HG03457 (cell line): Measurements from ENCODE around the gene EIF5B.
A peak's percentile ranks its signal among the peaks of the same experiment; 100 is the strongest.
"Not testable (repeated sequence)": the region's sequence is repeated elsewhere in the genome, so short reads cannot be mapped to it uniquely, and the experiment has no call there.

Experiments
- ATAC-seq: cut with Tn5 transposase; IDR thresholded peaks from one replicate; pipeline ENCODE4 v1.9.1; 2021; ENCODE audit warnings: moderate number of reproducible peaks; ENCODE audit not compliant: unreplicated experiment

The EIF5B gene

GRCh38 chr2:99337113-99338028 lies at the start of gene EIF5B:
EIF5B (plus strand) TSS chr2:99337389; CDS start chr2:99337555, 166 bp downstream.
- peak; percentile 46 for ATAC-seq

DNA sequence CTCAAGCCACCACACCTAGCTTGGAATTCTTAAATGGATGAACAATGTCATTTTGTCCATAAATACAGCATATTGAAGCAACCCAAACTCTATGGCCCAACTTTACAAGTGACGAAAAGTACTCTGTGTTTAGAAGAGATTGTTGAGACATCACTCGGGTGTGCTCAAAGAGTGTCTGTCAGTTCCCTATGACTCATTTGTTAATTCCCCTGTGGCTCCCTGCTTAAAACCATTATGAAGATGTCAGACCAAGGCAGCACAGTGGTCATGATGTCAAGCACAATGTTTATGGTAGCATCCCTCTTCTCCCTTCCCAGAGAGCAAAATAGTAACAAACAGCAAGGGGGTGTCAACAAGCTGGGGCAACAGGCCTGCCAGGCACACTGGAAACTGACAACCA lies 39.2 kb upstream of the EIF5B start:
- no peak for ATAC-seq

- ATAC-seq = no peak
Observed at GRCh38 chr2:99299580-99299979, 37.6 kb upstream of the EIF5B start.

- ATAC-seq = not testable (repeated sequence)
Observed at GRCh38 chr2:99301097-99301496, 36.1 kb upstream of the EIF5B start, which contains the start of gene LYG1. LYG1 (minus strand) TSS chr2:99301197; CDS start chr2:99295670, 5,527 bp downstream.

DNA sequence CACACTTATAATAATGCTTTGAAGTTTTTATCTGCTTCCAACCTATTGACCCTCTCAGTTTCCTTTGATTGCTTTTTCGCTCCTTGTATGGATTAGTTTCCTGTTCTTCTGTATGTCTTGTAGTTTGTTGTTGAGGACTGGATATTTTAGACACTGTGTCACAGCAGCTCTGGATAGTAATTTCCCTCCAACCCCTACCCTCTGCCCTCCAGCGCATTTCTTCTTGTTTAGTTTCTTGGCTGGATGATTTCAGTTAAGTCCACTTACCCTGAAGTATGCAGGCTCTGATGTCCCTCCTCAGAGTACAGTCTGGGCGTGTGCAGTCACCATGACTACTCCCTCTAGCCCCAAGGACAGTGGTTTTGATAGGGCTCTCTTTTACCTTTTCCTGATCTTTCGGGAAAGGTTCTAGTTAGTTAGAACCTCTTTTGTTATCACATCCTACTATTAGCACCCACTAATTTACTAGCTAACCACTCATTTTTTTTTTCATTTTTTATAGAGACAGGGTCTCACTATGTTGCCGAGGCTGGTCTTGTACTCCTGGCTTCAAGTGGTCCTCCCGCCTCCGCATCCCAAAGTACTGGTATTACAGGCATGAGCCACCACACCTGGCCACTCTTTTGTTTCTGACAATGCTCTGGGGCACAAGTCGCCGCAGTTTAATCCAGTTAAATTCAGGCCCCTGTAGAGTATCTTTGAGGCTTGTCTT lies 19.9 kb upstream of the EIF5B start:
- ATAC-seq = no peak

GRCh38 chr2:99317873-99318200 lies 19.4 kb upstream of the EIF5B start:
- ATAC-seq = not testable (repeated sequence)

GRCh38 chr2:99325384-99325783 lies 11.8 kb upstream of the EIF5B start:
- no peak for ATAC-seq

- ATAC-seq = peak; percentile 57
Observed at GRCh38 chr2:99335911-99336803, 1.0 kb upstream of the EIF5B start, which contains the start of gene TXNDC9. TXNDC9 (minus strand) TSS chr2:99336333; CDS start chr2:99333210, 3,123 bp downstream.

- peak; percentile 4 for ATAC-seq
Observed at GRCh38 chr2:99336804-99337112, 431 bp upstream of the EIF5B start.

DNA sequence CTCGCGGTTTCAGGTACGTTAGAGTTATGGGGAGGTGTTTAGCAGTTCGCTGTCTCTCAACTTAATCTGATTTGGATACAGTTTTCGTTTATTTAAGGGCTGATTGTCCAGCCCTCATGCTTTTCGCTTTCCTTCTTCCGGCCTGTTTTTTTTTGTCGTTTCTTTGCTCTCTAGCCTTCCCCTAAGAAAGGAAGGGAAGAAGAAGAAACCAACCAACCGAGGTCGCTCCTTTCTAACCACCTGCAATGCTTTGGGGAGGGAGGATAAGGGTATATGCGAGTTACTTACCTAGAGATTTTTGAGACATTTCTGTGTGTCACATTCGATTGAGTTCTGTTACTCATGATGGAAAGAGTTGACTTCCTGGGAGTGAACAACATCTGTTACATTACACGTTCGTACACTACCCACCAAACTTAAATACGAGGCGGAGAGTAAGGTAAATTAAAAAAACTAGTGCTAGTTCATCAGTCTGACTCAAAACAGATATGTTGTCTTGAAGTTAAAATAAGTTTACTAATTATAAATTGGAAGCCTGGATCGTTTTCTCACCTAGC lies 918 bp downstream of the EIF5B start:
- no peak for ATAC-seq

GRCh38 chr2:99340669-99341236 lies 3.6 kb downstream of the EIF5B start:
- no peak for ATAC-seq

DNA sequence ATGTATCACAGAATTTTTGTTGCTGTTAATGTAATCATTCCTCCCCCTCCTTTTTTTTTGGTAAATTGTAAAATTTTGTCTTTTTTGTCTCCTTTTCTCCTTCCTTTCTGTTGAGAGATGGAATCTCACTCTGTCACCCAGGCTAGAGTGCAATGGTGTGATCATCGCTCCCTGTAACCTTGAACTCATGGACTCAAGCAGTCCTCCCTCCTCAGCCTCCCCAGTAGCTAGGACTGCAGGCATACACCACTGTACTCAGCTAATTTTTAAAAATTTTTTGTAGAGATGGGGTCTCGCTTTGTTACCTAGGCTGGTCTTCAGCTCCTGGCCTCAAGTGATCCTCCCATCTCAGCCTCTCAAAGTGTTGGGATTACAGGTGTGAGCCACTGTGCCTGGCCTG lies 5.3 kb downstream of the EIF5B start:
- no peak for ATAC-seq

DNA sequence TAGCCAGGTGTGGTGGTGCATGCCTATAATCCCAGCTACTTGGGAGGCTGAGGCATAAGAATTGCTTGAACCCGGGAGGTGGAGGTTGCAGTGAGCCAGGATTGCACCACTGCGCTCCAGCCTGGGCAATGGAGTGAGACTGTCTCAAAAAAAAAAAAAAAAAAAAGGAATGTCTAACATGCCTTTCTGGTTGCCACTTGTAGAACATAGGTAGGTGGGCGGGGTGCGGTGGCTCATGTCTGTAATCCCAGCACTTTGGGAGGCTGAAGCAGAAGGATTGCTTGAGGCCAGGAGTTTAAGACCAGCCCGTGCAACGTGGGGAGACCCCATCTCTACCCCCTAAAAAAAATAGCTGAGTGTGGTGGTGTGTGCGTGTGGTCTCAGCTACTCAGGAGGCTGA lies 8.3 kb downstream of the EIF5B start:
- not testable (repeated sequence) for ATAC-seq

DNA sequence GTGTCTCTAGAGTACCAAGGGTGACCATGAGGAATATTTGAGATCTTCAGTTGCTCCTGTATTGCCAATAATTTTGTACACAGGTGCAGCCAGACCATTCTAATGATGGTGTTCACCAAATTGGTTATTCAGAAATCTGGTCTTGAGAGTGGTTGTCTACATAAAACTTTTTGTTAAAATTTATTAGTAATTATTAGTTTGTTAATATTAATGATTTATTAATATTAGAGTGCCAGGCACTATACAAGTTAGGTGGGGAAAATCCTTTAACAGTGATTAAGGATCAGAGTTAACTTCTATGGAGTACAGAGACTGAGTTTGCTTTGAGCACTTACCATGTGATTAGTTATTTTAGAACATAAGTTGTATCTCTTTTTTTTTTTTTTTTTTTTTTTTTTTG lies 9.0 kb downstream of the EIF5B start:
- no peak for ATAC-seq

- ATAC-seq = no peak
Observed at GRCh38 chr2:99348173-99348572, 11.0 kb downstream of the EIF5B start.

- ATAC-seq = no peak
Observed at GRCh38 chr2:99350194-99350593, 13.0 kb downstream of the EIF5B start.

GRCh38 chr2:99354070-99354469 lies 16.9 kb downstream of the EIF5B start:
- no peak for ATAC-seq

GRCh38 chr2:99354825-99355224 lies 17.6 kb downstream of the EIF5B start:
- ATAC-seq = not testable (repeated sequence)

DNA sequence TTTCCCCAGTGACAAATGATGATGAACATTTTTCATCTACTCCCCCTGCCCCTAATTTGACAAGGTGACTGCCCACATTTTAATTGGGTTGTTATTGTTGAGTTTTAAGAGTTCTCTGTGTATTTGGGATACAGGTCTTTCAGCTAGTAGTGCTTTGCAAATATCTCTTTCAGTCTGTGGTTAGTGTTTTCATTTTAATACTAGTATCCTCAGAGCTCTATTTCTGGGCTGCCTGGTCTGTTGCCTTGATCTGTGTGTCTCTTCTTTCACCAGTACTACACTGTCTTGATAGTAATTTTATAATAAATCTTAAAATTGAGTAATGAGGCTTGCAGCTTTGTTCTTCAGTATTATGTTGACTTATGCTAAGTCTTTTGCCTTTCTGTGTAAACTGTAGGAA lies 19.7 kb downstream of the EIF5B start:
- no peak for ATAC-seq

DNA sequence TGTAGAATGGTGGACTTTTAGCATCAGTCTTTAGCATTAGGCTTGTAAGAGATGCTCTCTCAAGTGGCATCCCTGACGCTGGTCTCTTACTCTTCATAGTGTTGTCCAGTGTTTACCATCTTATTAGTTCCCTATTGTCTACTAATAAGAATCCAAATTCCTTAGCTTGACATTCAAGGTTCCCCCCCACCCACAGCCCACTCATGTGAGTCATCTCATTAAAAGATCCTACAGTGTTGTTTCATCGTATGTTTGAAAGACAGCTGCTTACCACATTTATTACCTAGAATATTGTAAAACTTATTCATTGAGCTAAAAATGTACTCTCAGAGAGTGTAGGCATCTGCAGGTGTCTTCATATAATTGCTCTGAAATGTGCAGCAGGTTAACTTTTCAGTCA lies 28.5 kb downstream of the EIF5B start:
- no peak for ATAC-seq
